A549 (cell line): Measurements from ENCODE around the gene LMX1B. TPM values are rescaled to one million over a fixed set of nuclear protein-coding genes. Genes with fewer than 3 reads are reported as not detected.

Source experiments
- ATAC-seq, 2 experiments: fragments of 200-7000 bp in 1 of 2; fragments of >200 bp in 1 of 2; cut with Nextera tagmentation in 1 of 2; cut with Tn5 transposase in 1 of 2; 3 replicates each; pipeline versions ENCODE4 v1.8.0 to v1.9.1; 2018 to 2020; ENCODE audit warnings: mild to moderate bottlenecking in 1 of 2, moderate library complexity in 1 of 2
- CTCF ChIA-PET: fragments of 300-600 bp; sonication (Branson Sonifier 250); formaldehyde crosslinking; extraction: SDS; loops from one replicate; lab custom pipeline; 2021; ENCODE audit warnings: antibody characterized with exemption, inconsistent platforms; lab: Yijun Ruan, JAX
- POLR2A ChIA-PET: fragments of 350-600 bp; formaldehyde crosslinking; extraction: SDS; loops from one replicate; lab custom pipeline; 2021; ENCODE audit warnings: antibody characterized with exemption, inconsistent platforms; lab: Yijun Ruan, JAX
- DNase-seq, 2 experiments: peaks; one replicate each; pipeline versions ENCODE4 v3.0.0 to v3.0.0-alpha.2; 2011 to 2016; ENCODE audit warnings: low read depth in 1 of 2, low spot score in 1 of 2
- FAIRE-seq: peaks from 2 replicates; lab custom pipeline; 2011; peaks lifted over from hg19 to GRCh38; lab: Jason Lieb, UNC
- H3K27ac ChIP-seq, 2 experiments: fragments of >200 bp; sonication (Bioruptor Twin); formaldehyde crosslinking; 3 replicates each; pipeline ENCODE4 v1.5.1; 2016 to 2017
- H3K4me1 ChIP-seq: fragments of >200 bp; sonication (Bioruptor Twin); formaldehyde crosslinking; 3 replicates; pipeline ENCODE4 v1.6.1; 2016
- H3K4me2 ChIP-seq: fragments of >200 bp; sonication (Bioruptor Twin); formaldehyde crosslinking; 3 replicates; pipeline ENCODE4 v1.6.1; 2016
- H3K4me3 ChIP-seq: fragments of >200 bp; sonication (Bioruptor Twin); formaldehyde crosslinking; 3 replicates; pipeline ENCODE4 v1.5.1; 2016
- H3K9me3 ChIP-seq: fragments of >200 bp; sonication (Bioruptor Twin); formaldehyde crosslinking; 3 replicates; pipeline ENCODE4 v1.6.1; 2016
- ATOH8 ChIP-seq: fragments of 250-450 bp; sonication (Bioruptor Pico); IDR thresholded peaks from 2 replicates; pipeline ENCODE4 v1.5.0; 2020; ENCODE audit warnings: low read depth, mild to moderate bottlenecking, moderate library complexity
- CHD4 ChIP-seq: fragments of 200-600 bp; sonication (generic); IDR thresholded peaks from 2 replicates; pipeline ENCODE4 v1.6.1; 2016; ENCODE audit warnings: antibody characterized with exemption, mild to moderate bottlenecking, borderline replicate concordance
- EHF ChIP-seq: fragments of 250-450 bp; sonication (Bioruptor Pico); IDR thresholded peaks from 2 replicates; pipeline ENCODE4 v1.5.0; 2020; ENCODE audit warnings: mild to moderate bottlenecking
- HMGXB4 ChIP-seq: fragments of 250-450 bp; sonication (Bioruptor Pico); IDR thresholded peaks from 2 replicates; pipeline ENCODE4 v1.5.0; 2021; ENCODE audit warnings: mild to moderate bottlenecking, moderate library complexity, borderline replicate concordance
- MAX ChIP-seq: IDR thresholded peaks from 2 replicates; pipeline ENCODE4 v1.6.1; 2012
- PHF8 ChIP-seq: fragments of 200-600 bp; sonication (generic); IDR thresholded peaks from 2 replicates; pipeline ENCODE4 v1.6.1; 2016; ENCODE audit warnings: low read depth, mild to moderate bottlenecking, antibody characterized with exemption, moderate library complexity, borderline replicate concordance
- POLR2AphosphoS2 ChIP-seq: conservative IDR thresholded peaks from 2 replicates; pipeline ENCODE4 v1.6.1; 2012; ENCODE audit warnings: low read length, improper control_type of control experiment, inconsistent platforms
- RCOR1 ChIP-seq: fragments of 150-350 bp; IDR thresholded peaks from 2 replicates; pipeline ENCODE4 v1.6.1; 2014; ENCODE audit warnings: antibody characterized with exemption, low read length, low read depth
- RFX5 ChIP-seq: fragments of 450-650 bp; IDR thresholded peaks from 2 replicates; pipeline ENCODE4 v1.7.1; 2014; ENCODE audit warnings: antibody characterized with exemption, mild to moderate bottlenecking, moderate library complexity
- SREBF2 ChIP-seq: fragments of 450-650 bp; IDR thresholded peaks from 2 replicates; pipeline ENCODE4 v1.6.1; 2014; ENCODE audit warnings: mild to moderate bottlenecking, moderate library complexity
- TFCP2L1 ChIP-seq: fragments of 250-450 bp; sonication (Bioruptor Pico); IDR thresholded peaks from 2 replicates; pipeline ENCODE4 v1.5.0; 2021; ENCODE audit warnings: mild to moderate bottlenecking
- ZFP36 ChIP-seq: fragments of 450-650 bp; IDR thresholded peaks from 2 replicates; pipeline ENCODE4 v1.6.1; 2014; ENCODE audit warnings: borderline replicate concordance; ENCODE audit not compliant: partially characterized antibody
- ZNF302 ChIP-seq: fragments of 250-450 bp; sonication (Bioruptor Pico); IDR thresholded peaks from 2 replicates; pipeline ENCODE4 v1.9.0; 2021; ENCODE audit warnings: inconsistent platforms, mild to moderate bottlenecking, moderate library complexity
- WGBS: methylation state at CpG from one replicate; pipeline ENCODE4 v1.1.6; 2017; ENCODE audit errors: missing lambda C conversion rate; 5-methylcytosine and 5-hydroxymethylcytosine counted together
- polyA plus RNA-seq, 4 experiments: library from polyadenylated mRNA; depleted of rRNA in 3 of 4; stranded (reverse); fragments of >200 nt; fragmentation: RNase III in 1 of 4; extraction: RNeasy Plus Mini Kit Qiagen cat#74134 plus additional on column Dnase treatment in 1 of 4; gene quantifications; 2 replicates in 3 of 4; 3 replicates in 1 of 4; pipeline ENCODE4 v1.2.3, GENCODE V29; 2011 to 2017
- TF ChIP-seq, protein P1 (sequence below): fragments of 150-350 bp; IDR thresholded peaks from 2 replicates; pipeline ENCODE4 v1.6.1; 2014; ENCODE audit warnings: low read depth, mild to moderate bottlenecking, low read length
- TF ChIP-seq, protein P2 (sequence below): fragments of 200-600 bp; sonication (generic); IDR thresholded peaks from 2 replicates; pipeline ENCODE4 v1.6.1; 2016; ENCODE audit warnings: antibody characterized with exemption, mild to moderate bottlenecking, moderate library complexity
- TF ChIP-seq, protein P3 (sequence below): fragments of >200 bp; sonication (Bioruptor Twin); formaldehyde crosslinking; IDR thresholded peaks from 3 replicates; pipeline ENCODE4 v1.5.1; 2016

The LMX1B gene
- polyA plus RNA-seq, 2 of the 4 experiments (the other 2 are of a cell fraction): 0.41 to 0.56 TPM

GRCh38 chr9:126693428-126693944 is 79.8 kb downstream of the LMX1B start:
- H3K4me3 ChIP-seq: no peak overlapping the region
- no peaks in the 10 kb centered on the region for H3K4me1 ChIP-seq
- H3K27ac ChIP-seq: no peak overlapping the region
- no peak for FAIRE-seq
- WGBS: 84% methylated on average over 9 of the region's 20 CpGs
- no peaks in the 10 kb centered on the region for H3K9me3 ChIP-seq
- TF ChIP-seq, protein P1, sequence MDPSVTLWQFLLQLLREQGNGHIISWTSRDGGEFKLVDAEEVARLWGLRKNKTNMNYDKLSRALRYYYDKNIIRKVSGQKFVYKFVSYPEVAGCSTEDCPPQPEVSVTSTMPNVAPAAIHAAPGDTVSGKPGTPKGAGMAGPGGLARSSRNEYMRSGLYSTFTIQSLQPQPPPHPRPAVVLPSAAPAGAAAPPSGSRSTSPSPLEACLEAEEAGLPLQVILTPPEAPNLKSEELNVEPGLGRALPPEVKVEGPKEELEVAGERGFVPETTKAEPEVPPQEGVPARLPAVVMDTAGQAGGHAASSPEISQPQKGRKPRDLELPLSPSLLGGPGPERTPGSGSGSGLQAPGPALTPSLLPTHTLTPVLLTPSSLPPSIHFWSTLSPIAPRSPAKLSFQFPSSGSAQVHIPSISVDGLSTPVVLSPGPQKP: no peak
- TF ChIP-seq SREBF2 (no peak), ZFP36 (no peak), ATOH8 (CRISPR knock-in tag) (no peak), ZNF302 (CRISPR knock-in tag) (no peak), CHD4 (no peak), TFCP2L1 (CRISPR knock-in tag) (no peak), HMGXB4 (CRISPR knock-in tag) (no peak), RCOR1 (no peak), POLR2AphosphoS2 (no peak), PHF8 (no peak), MAX (no peak), RFX5 (no peak), EHF (CRISPR knock-in tag) (no peak)
- TF ChIP-seq, protein P2, sequence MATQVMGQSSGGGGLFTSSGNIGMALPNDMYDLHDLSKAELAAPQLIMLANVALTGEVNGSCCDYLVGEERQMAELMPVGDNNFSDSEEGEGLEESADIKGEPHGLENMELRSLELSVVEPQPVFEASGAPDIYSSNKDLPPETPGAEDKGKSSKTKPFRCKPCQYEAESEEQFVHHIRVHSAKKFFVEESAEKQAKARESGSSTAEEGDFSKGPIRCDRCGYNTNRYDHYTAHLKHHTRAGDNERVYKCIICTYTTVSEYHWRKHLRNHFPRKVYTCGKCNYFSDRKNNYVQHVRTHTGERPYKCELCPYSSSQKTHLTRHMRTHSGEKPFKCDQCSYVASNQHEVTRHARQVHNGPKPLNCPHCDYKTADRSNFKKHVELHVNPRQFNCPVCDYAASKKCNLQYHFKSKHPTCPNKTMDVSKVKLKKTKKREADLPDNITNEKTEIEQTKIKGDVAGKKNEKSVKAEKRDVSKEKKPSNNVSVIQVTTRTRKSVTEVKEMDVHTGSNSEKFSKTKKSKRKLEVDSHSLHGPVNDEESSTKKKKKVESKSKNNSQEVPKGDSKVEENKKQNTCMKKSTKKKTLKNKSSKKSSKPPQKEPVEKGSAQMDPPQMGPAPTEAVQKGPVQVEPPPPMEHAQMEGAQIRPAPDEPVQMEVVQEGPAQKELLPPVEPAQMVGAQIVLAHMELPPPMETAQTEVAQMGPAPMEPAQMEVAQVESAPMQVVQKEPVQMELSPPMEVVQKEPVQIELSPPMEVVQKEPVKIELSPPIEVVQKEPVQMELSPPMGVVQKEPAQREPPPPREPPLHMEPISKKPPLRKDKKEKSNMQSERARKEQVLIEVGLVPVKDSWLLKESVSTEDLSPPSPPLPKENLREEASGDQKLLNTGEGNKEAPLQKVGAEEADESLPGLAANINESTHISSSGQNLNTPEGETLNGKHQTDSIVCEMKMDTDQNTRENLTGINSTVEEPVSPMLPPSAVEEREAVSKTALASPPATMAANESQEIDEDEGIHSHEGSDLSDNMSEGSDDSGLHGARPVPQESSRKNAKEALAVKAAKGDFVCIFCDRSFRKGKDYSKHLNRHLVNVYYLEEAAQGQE: no peak
- TF ChIP-seq, protein P3, sequence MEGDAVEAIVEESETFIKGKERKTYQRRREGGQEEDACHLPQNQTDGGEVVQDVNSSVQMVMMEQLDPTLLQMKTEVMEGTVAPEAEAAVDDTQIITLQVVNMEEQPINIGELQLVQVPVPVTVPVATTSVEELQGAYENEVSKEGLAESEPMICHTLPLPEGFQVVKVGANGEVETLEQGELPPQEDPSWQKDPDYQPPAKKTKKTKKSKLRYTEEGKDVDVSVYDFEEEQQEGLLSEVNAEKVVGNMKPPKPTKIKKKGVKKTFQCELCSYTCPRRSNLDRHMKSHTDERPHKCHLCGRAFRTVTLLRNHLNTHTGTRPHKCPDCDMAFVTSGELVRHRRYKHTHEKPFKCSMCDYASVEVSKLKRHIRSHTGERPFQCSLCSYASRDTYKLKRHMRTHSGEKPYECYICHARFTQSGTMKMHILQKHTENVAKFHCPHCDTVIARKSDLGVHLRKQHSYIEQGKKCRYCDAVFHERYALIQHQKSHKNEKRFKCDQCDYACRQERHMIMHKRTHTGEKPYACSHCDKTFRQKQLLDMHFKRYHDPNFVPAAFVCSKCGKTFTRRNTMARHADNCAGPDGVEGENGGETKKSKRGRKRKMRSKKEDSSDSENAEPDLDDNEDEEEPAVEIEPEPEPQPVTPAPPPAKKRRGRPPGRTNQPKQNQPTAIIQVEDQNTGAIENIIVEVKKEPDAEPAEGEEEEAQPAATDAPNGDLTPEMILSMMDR: no peak
- TF ChIP-seq, all 56 proteins: peak for 0
- no peak for DNase-seq
- CTCF ChIA-PET: interaction anchor here (1.0 to 2.1 kb wide), 3 partner anchors 10 to 91 kb away, joined by 3 to 12 read pairs (median 4); no protein-coding TSS in a partner anchor
- H3K4me2 ChIP-seq: no peak overlapping the region
- ATAC-seq: no peak
- POLR2A ChIA-PET: no interaction called here
